GM12878 (cell line): ENCODE data around the gene EOMES. TPM values are rescaled to one million over a fixed set of nuclear protein-coding genes. Genes with fewer than 3 reads are reported as not detected.

Experiments
- ATAC-seq: fragments of 200-7000 bp; cut with Tn5 transposase; 3 replicates; pipeline ENCODE4 v1.9.1; 2020; ENCODE audit warnings: mild to moderate bottlenecking, moderate library complexity
- BruUV-seq: library from RNA; stranded (reverse); fragments of 400-500 nt; replicated peaks from 2 replicates; lab custom pipeline; 2021; lab: Mats Ljungman, UMichigan
- CTCF ChIA-PET: fragments of 300-600 bp; sonication (Branson Sonifier 250); formaldehyde crosslinking; extraction: SDS; loops from one replicate; lab custom pipeline; 2021; ENCODE audit warnings: inconsistent platforms; lab: Yijun Ruan, JAX
- POLR2A ChIA-PET: fragments of 350-600 bp; formaldehyde crosslinking; extraction: SDS; loops from one replicate; lab custom pipeline; 2021; ENCODE audit warnings: inconsistent platforms; lab: Charles Lee
- RAD21 ChIA-PET: fragments of 300-600 bp; sonication (Branson Sonifier 250); formaldehyde crosslinking; loops from one replicate; lab custom pipeline; 2023; ENCODE audit warnings: antibody characterized with exemption; ENCODE audit not compliant: unreplicated experiment; lab: Charles Lee
- SMC1A ChIA-PET: fragments of 300-600 bp; sonication (Branson Sonifier 250); formaldehyde crosslinking; loops from one replicate; lab custom pipeline; 2023; ENCODE audit not compliant: unreplicated experiment, uncharacterized antibody; lab: Charles Lee
- DNase-seq: peaks from one replicate; pipeline ENCODE4 v3.0.0-alpha.2; 2011; ENCODE audit warnings: low read depth, low spot score
- FAIRE-seq: peaks from 3 replicates; lab custom pipeline; 2011; peaks lifted over from hg19 to GRCh38; lab: Jason Lieb, UNC
- H2AFZ ChIP-seq: 2 replicates; pipeline ENCODE4 v1.6.0; 2011; ENCODE audit warnings: low read depth, low read length, control low read depth; ENCODE audit not compliant: control insufficient read depth
- H3K27ac ChIP-seq: 2 replicates; pipeline ENCODE4 v1.5.1; 2011; ENCODE audit warnings: control low read depth; ENCODE audit not compliant: control insufficient read depth, insufficient read depth
- H3K27me3 ChIP-seq, 2 experiments: replicated peaks in 1 of 2; 2 replicates each; pipeline versions ENCODE4 v1.6.0 to v1.6.1; 2011; ENCODE audit warnings: low read length in 1 of 2; ENCODE audit not compliant: control insufficient read depth in 2 of 2, insufficient read depth in 2 of 2
- H3K36me3 ChIP-seq, 2 experiments: 2 replicates each; pipeline ENCODE4 v1.5.1; 2011; ENCODE audit warnings: low read length in 1 of 2; ENCODE audit not compliant: control insufficient read depth in 2 of 2, insufficient read depth in 2 of 2
- H3K4me1 ChIP-seq: 2 replicates; pipeline ENCODE4 v1.6.1; 2011; ENCODE audit warnings: mild to moderate bottlenecking, low read length, moderate library complexity, mixed read lengths; ENCODE audit not compliant: control insufficient read depth, insufficient read depth
- H3K4me2 ChIP-seq: 2 replicates; pipeline ENCODE4 v1.6.0; 2011; ENCODE audit warnings: control low read depth; ENCODE audit not compliant: control insufficient read depth, insufficient read depth
- H3K4me3 ChIP-seq: fragments of 200-600 bp; sonication (generic); 2 replicates; pipeline ENCODE4 v1.5.1; 2016
- H3K79me2 ChIP-seq: 2 replicates; pipeline ENCODE4 v1.6.0; 2011; ENCODE audit warnings: low read length; ENCODE audit not compliant: control insufficient read depth, insufficient read depth
- H3K9ac ChIP-seq: 2 replicates; pipeline ENCODE4 v1.8.0; 2011; ENCODE audit warnings: low read length, control low read depth, mixed read lengths; ENCODE audit not compliant: control insufficient read depth, insufficient read depth
- H3K9me3 ChIP-seq: replicated peaks from 3 replicates; pipeline ENCODE4 v1.5.1; 2011; ENCODE audit warnings: mild to moderate bottlenecking, low read length; ENCODE audit not compliant: control insufficient read depth, insufficient read depth
- H4K20me1 ChIP-seq: 2 replicates; pipeline ENCODE4 v1.6.0; 2011; ENCODE audit not compliant: control insufficient read depth, insufficient read depth
- BHLHE40 ChIP-seq, 2 experiments: fragments of 450-650 bp in 1 of 2; IDR thresholded peaks; 2 replicates each; pipeline ENCODE4 v1.6.1; 2011 to 2017; ENCODE audit warnings: low read depth in 2 of 2, borderline replicate concordance in 1 of 2, improper control_type of control experiment in 1 of 2, low read length in 1 of 2, mild to moderate bottlenecking in 1 of 2
- CBX3 ChIP-seq: fragments of 200-600 bp; sonication (generic); IDR thresholded peaks from 2 replicates; pipeline ENCODE4 v1.6.1; 2016; ENCODE audit warnings: low read depth, borderline replicate concordance
- CUX1 ChIP-seq: IDR thresholded peaks from 2 replicates; pipeline ENCODE4 v1.6.1; 2012; ENCODE audit warnings: improper control_type of control experiment, low read depth, low read length; ENCODE audit not compliant: insufficient replicate concordance
- SMAD1 ChIP-seq: fragments of 450-650 bp; IDR thresholded peaks from 2 replicates; pipeline ENCODE4 v1.6.1; 2018; ENCODE audit warnings: mild to moderate bottlenecking, low read depth; ENCODE audit not compliant: partially characterized antibody
- SREBF1 ChIP-seq: IDR thresholded peaks from 2 replicates; pipeline ENCODE4 v1.6.1; 2012; ENCODE audit warnings: mild to moderate bottlenecking, low read length
- WGBS: methylation state at CpG from one replicate; pipeline ENCODE4 v1.1.6; 2016; ENCODE audit warnings: low lambda C conversion rate; ENCODE audit not compliant: insufficient replicate concordance, insufficient coverage; ENCODE audit errors: missing lambda C conversion rate; 5-methylcytosine and 5-hydroxymethylcytosine counted together
- in situ Hi-C: fragments of 300-500 bp; cut with MboI; formaldehyde crosslinking; loops from 9 replicates; pipeline ENCODE4 v1.14.3; 2018; ENCODE audit warnings: mixed read lengths
- intact Hi-C: fragments of 100-400 bp; cut with micrococcal nuclease; formaldehyde crosslinking; loops from one replicate; pipeline ENCODE4 v1.14.2; 2022; ENCODE audit not compliant: unreplicated experiment
- polyA plus RNA-seq, 11 experiments: library from polyadenylated mRNA; depleted of rRNA in 4 of 11; unstranded in 6 of 11; stranded (reverse) in 5 of 11; fragments of >200 nt; fragmentation: Nextera tagmentation in 4 of 11; fragmentation: Illumina TruSeq in 1 of 11; extraction: Ambion mirVana in 4 of 11; extraction: Trizol in 1 of 11; gene quantifications; 1 replicate in 1 of 11; 2 replicates in 10 of 11; pipeline versions ENCODE4 v1.2.1 to v1.2.3, GENCODE V29; 2011 to 2016; ENCODE audit warnings: inconsistent platforms in 2 of 11, missing spikeins in 2 of 11, low read depth in 1 of 11
- total RNA-seq, 4 experiments: library from RNA; depleted of rRNA in 3 of 4; stranded (reverse); fragments of >200 nt in 3 of 4; fragmentation: Illumina TruSeq in 1 of 4; extraction: Trizol in 1 of 4; gene quantifications; 2 replicates each; pipeline versions ENCODE4 v1.2.1 to v1.2.3, GENCODE V29; 2013 to 2021

The EOMES gene
- total and polyA plus RNA-seq, 10 of the 15 experiments (the other 5 are each of a cell fraction or from before 2014, with no cell fraction given) = 1.5 to 178 (median 4.5) TPM

DNA sequence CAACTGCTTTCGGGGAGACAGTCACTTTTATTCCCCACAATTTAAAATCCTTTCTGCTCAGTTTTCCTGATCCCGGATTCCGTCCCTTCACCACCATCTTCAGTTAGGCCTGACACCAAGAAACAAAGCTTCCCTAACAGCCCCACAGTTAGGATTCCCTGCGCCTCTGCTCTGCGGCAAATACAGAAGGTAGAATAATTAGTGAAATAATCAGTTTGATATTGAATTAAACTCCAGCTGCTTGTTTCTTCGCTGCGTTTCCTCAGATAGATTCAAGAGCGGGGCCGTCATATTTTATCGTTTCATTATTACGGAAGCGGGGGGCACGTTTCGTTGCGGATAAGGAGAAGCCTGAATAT is 1.3 kb upstream of the EOMES start:
- ChIA-PET SMC1A (interaction anchor here (0.6 to 11.7 kb wide), 34 partner anchors 9 to 603 kb away, joined by 3 to 139 read pairs (median 4); no protein-coding TSS in a partner anchor), RAD21 (interaction anchor here (0.8 to 11.7 kb wide), 22 partner anchors 11 to 603 kb away, joined by 3 to 170 read pairs (median 7); no protein-coding TSS in a partner anchor), POLR2A (interaction anchor here (0.5 to 6.0 kb wide), 15 partner anchors 9 to 603 kb away, joined by 3 to 34 read pairs (median 5); no protein-coding TSS in a partner anchor), CTCF (interaction anchor here (0.9 to 7.1 kb wide), 12 partner anchors 9 to 614 kb away, joined by 3 to 122 read pairs (median 5); no protein-coding TSS in a partner anchor)
- Histone ChIP-seq H3K27me3 (peaks cover 2 to 23% of the 10 kb centered on the region in 2 experiments), H3K9ac (no peak overlapping the region), H3K79me2 (no peaks in the 10 kb centered on the region), H3K4me1 (no peaks in the 10 kb centered on the region), H3K27ac (no peak overlapping the region), H3K9me3 (no peaks in the 10 kb centered on the region), H3K4me3 (0 out of 2 replicates have a peak overlapping the region, but pooled peaks have one; percentile 27), H2AFZ (no peak overlapping the region), H4K20me1 (no peaks in the 10 kb centered on the region), H3K36me3 (no peaks in the 10 kb centered on the region), H3K4me2 (no peak overlapping the region)
- in situ Hi-C loops (no loop called here), intact Hi-C loops (loop anchor here (2.0 to 5.0 kb wide), 3 partner anchors 199 to 414 kb away; no protein-coding TSS in a partner anchor)
- no TSS peak for BruUV-seq
- TF ChIP-seq BHLHE40 (IDR thresholded peaks at IDR 0.05; ENCODE audit: borderline replicate concordance in 1 of 2, low read depth in 2 of 2, low read length in 1 of 2) (peak in 1 of 2 experiments; percentile 15; a peak in 1 of 4 replicates), SMAD1 (no peak)
- no peak for DNase-seq
- no peak for FAIRE-seq
- WGBS = 7% methylated on average over 15 of the region's 15 CpGs
- no peak for ATAC-seq

GRCh38 chr3:27723001-27723445 is 900 bp upstream of the EOMES start:
- no peak for ATAC-seq
- Histone ChIP-seq H4K20me1 (no peaks in the 10 kb centered on the region), H3K79me2 (no peaks in the 10 kb centered on the region), H3K9ac (no peak overlapping the region), H3K4me1 (no peaks in the 10 kb centered on the region), H3K27ac (no peak overlapping the region), H3K4me3 (0 out of 2 replicates have a peak overlapping the region, but pooled peaks have one; percentile 27), H3K4me2 (no peak overlapping the region), H3K27me3 (peaks cover 2 to 19% of the 10 kb centered on the region in 2 experiments), H2AFZ (no peak overlapping the region), H3K36me3 (no peaks in the 10 kb centered on the region), H3K9me3 (no peaks in the 10 kb centered on the region)
- no peak for FAIRE-seq
- CTCF ChIA-PET = interaction anchor here (0.6 to 7.1 kb wide), 14 partner anchors 10 to 614 kb away, joined by 3 to 122 read pairs (median 5); no protein-coding TSS in a partner anchor
- SMC1A ChIA-PET = interaction anchor here (0.6 to 11.7 kb wide), 34 partner anchors 10 to 604 kb away, joined by 3 to 139 read pairs (median 4); no protein-coding TSS in a partner anchor
- RAD21 ChIA-PET = interaction anchor here (0.8 to 11.7 kb wide), 28 partner anchors 11 to 604 kb away, joined by 3 to 170 read pairs (median 6); no protein-coding TSS in a partner anchor
- no peak for DNase-seq
- BruUV-seq = no TSS peak
- in situ Hi-C loops = no loop called here
- 13% methylated on average over 13 of the region's 13 CpGs for WGBS
- intact Hi-C loops = loop anchor here (2.0 to 5.0 kb wide), 3 partner anchors 199 to 414 kb away; no protein-coding TSS in a partner anchor
- POLR2A ChIA-PET = interaction anchor here (0.5 to 6.0 kb wide), 19 partner anchors 9 to 603 kb away, joined by 3 to 34 read pairs (median 5); no protein-coding TSS in a partner anchor
- no peak for TF ChIP-seq CBX3
- TF ChIP-seq SREBF1 = no peak
- TF ChIP-seq CUX1 = no peak
